OCI-LY7 (cell line): ENCODE results near the gene NRROS. TPM values are rescaled to one million over a fixed set of nuclear protein-coding genes. Genes with fewer than 3 reads are reported as not detected.

Experiments
- BruUV-seq: library from RNA; stranded (reverse); fragments of 400-500 nt; replicated peaks from 2 replicates; lab custom pipeline; 2021; lab: Mats Ljungman, UMichigan
- CTCF ChIA-PET: fragments of 300-600 bp; sonication (Branson Sonifier 250); formaldehyde crosslinking; loops from one replicate; lab custom pipeline; 2022; ENCODE audit warnings: antibody characterized with exemption; ENCODE audit not compliant: unreplicated experiment; lab: Charles Lee
- POLR2A ChIA-PET: fragments of 300-600 bp; sonication (Branson Sonifier 250); formaldehyde crosslinking; loops from one replicate; lab custom pipeline; 2022; ENCODE audit warnings: antibody characterized with exemption; lab: Charles Lee
- DNase-seq: peaks from one replicate; pipeline ENCODE4 v3.0.0-alpha.2; 2015; ENCODE audit warnings: low spot score
- H2AFZ ChIP-seq: fragments of 200-600 bp; sonication (generic), shearing (Covaris generic); 2 replicates; pipeline ENCODE4 v1.6.1; 2014; ENCODE audit warnings: mild to moderate bottlenecking, antibody characterized with exemption, low read length, moderate library complexity
- H3K27ac ChIP-seq: fragments of 200-600 bp; sonication (generic); 2 replicates; pipeline ENCODE4 v1.5.1; 2014; ENCODE audit warnings: mixed run types, low read depth, mild to moderate bottlenecking, moderate library complexity, low read length, inconsistent platforms; ENCODE audit not compliant: poor library complexity, severe bottlenecking
- H3K36me3 ChIP-seq: fragments of 200-600 bp; sonication (generic); 2 replicates; pipeline ENCODE4 v1.6.1; 2014; ENCODE audit warnings: mild to moderate bottlenecking, antibody characterized with exemption, low read length, moderate library complexity, mixed read lengths; ENCODE audit not compliant: insufficient read depth
- H3K4me1 ChIP-seq: fragments of 200-600 bp; sonication (generic); 2 replicates; pipeline ENCODE4 v1.5.1; 2014; ENCODE audit warnings: mild to moderate bottlenecking, low read length; ENCODE audit not compliant: insufficient read depth, poor library complexity, severe bottlenecking
- H3K4me2 ChIP-seq: fragments of 200-600 bp; sonication (generic); 2 replicates; pipeline ENCODE4 v1.6.1; 2014; ENCODE audit warnings: mild to moderate bottlenecking, low read length
- H3K4me3 ChIP-seq: fragments of 200-600 bp; sonication (generic); 2 replicates; pipeline ENCODE4 v1.5.1; 2014; ENCODE audit warnings: mild to moderate bottlenecking, low read depth, low read length; ENCODE audit not compliant: poor library complexity, severe bottlenecking
- H3K79me2 ChIP-seq: fragments of 200-600 bp; sonication (generic); 2 replicates; pipeline ENCODE4 v1.6.1; 2016; ENCODE audit warnings: low read depth, mild to moderate bottlenecking, low read length, moderate library complexity, mixed read lengths; ENCODE audit not compliant: insufficient read depth
- H3K9me2 ChIP-seq: fragments of 200-600 bp; sonication (generic); 2 replicates; pipeline ENCODE4 v1.6.1; 2016; ENCODE audit warnings: mild to moderate bottlenecking, low read length, mixed read lengths; ENCODE audit not compliant: insufficient read depth
- H3K9me3 ChIP-seq: fragments of 200-600 bp; sonication (generic); 2 replicates; pipeline ENCODE4 v1.6.1; 2014; ENCODE audit warnings: mild to moderate bottlenecking, mixed run types, low read length, mixed read lengths
- H4K20me1 ChIP-seq: fragments of 200-600 bp; sonication (generic); 2 replicates; pipeline ENCODE4 v1.6.1; 2014; ENCODE audit warnings: mild to moderate bottlenecking, antibody characterized with exemption, low read length, moderate library complexity, mixed read lengths; ENCODE audit not compliant: insufficient read depth
- CTCF ChIP-seq: fragments of 200-600 bp; sonication (generic); conservative IDR thresholded peaks from 2 replicates; pipeline ENCODE4 v1.5.1; 2014; ENCODE audit warnings: mild to moderate bottlenecking, antibody characterized with exemption, low read length, moderate library complexity, mixed read lengths
- EZH2phosphoT487 ChIP-seq: fragments of 200-600 bp; sonication (generic); IDR thresholded peaks from 2 replicates; pipeline ENCODE4 v1.6.1; 2018; ENCODE audit warnings: low read depth, borderline replicate concordance, mild to moderate bottlenecking, mixed run types, antibody characterized with exemption, low read length, moderate library complexity, mixed read lengths
- intact Hi-C: fragments of 100-400 bp; cut with micrococcal nuclease; formaldehyde crosslinking; loops from one replicate; pipeline ENCODE4 v1.10.0; 2022; ENCODE audit not compliant: unreplicated experiment
- total RNA-seq, 2 experiments: library from RNA; depleted of rRNA in 1 of 2; stranded (reverse); fragments of >200 nt in 1 of 2; shearing (Covaris generic) in 1 of 2; gene quantifications; 2 replicates each; pipeline ENCODE4 v1.2.3, GENCODE V29; 2014 to 2022

Gene NRROS
- total RNA-seq, 2 experiments from 2014 or later = 1.1 to 3.8 TPM

- no TSS peak for BruUV-seq
- Histone ChIP-seq H3K79me2 (no peaks in the 10 kb centered on the region), H3K9me3 (no peaks in the 10 kb centered on the region), H3K9me2 (no peaks in the 10 kb centered on the region), H3K27ac (no peak overlapping the region), H3K4me1 (peaks cover 17% of the 10 kb centered on the region), H3K36me3 (no peaks in the 10 kb centered on the region), H2AFZ (peak overlapping the region; percentile 14; the same call in 1 of the 2 replicates), H4K20me1 (no peaks in the 10 kb centered on the region), H3K4me3 (no peak overlapping the region), H3K4me2 (peak overlapping the region; percentile 43)
- CTCF ChIA-PET = no interaction called here
- POLR2A ChIA-PET = interaction anchor here (0.6 to 1.1 kb wide), 3 partner anchors 87 to 186 kb away, joined by 4 read pairs; partner anchors contain the start of gene PAK2
- intact Hi-C loops = loop anchor here (1.0 to 10.0 kb wide), 2 partner anchors 81 to 230 kb away; no protein-coding TSS in a partner anchor
- DNase-seq = peak; percentile 73
- TF ChIP-seq CTCF (peak; percentile 55), EZH2phosphoT487 (no peak)
These were observed 34.9 kb upstream of the NRROS start for GRCh38 chr3:196604548-196604947.

GRCh38 chr3:196608693-196609092 is 30.8 kb upstream of the NRROS start:
- CTCF ChIA-PET = interaction anchor here (1.7 kb wide), 1 partner anchor 77 kb away, joined by 13 read pairs; no protein-coding TSS in a partner anchor
- no TSS peak for BruUV-seq
- DNase-seq = no peak
- Histone ChIP-seq H3K4me2 (no peak overlapping the region), H3K36me3 (no peaks in the 10 kb centered on the region), H4K20me1 (no peaks in the 10 kb centered on the region), H3K4me3 (no peak overlapping the region), H3K9me3 (no peaks in the 10 kb centered on the region), H2AFZ (no peak overlapping the region; the same call in 1 of the 2 replicates), H3K27ac (no peak overlapping the region), H3K4me1 (peaks cover 19% of the 10 kb centered on the region), H3K79me2 (no peaks in the 10 kb centered on the region), H3K9me2 (no peaks in the 10 kb centered on the region)
- intact Hi-C loops = loop anchor here (1.0 to 10.0 kb wide), 5 partner anchors 24 to 361 kb away; partner anchors contain the start of gene NCBP2
- POLR2A ChIA-PET = interaction anchor here (1.2 to 1.9 kb wide), 5 partner anchors 23 to 94 kb away, joined by 3 to 9 read pairs (median 3); no protein-coding TSS in a partner anchor
- no peak for TF ChIP-seq CTCF

- H3K36me3 ChIP-seq = no peaks in the 10 kb centered on the region
- intact Hi-C loops = loop anchor here (1.0 to 10.0 kb wide), 5 partner anchors 23 to 360 kb away; partner anchors contain the start of gene NCBP2
- TF ChIP-seq CTCF = peak; percentile 100
- TF ChIP-seq EZH2phosphoT487 = no peak
- H3K4me1 ChIP-seq = peaks cover 12% of the 10 kb centered on the region
- BruUV-seq = no TSS peak
- peak; percentile 92 for DNase-seq
- H4K20me1 ChIP-seq = no peaks in the 10 kb centered on the region
- H3K9me3 ChIP-seq = no peaks in the 10 kb centered on the region
- no peaks in the 10 kb centered on the region for H3K9me2 ChIP-seq
- no peaks in the 10 kb centered on the region for H3K79me2 ChIP-seq
- no peak overlapping the region for H3K27ac ChIP-seq
- peak overlapping the region; percentile 96 for H2AFZ ChIP-seq
- ChIA-PET POLR2A (interaction anchor here (1.2 to 1.9 kb wide), 5 partner anchors 13 to 85 kb away, joined by 3 to 9 read pairs (median 3); no protein-coding TSS in a partner anchor), CTCF (interaction anchor here (0.7 to 1.7 kb wide), 4 partner anchors 23 to 77 kb away, joined by 3 to 13 read pairs (median 5); no protein-coding TSS in a partner anchor)
- H3K4me3 ChIP-seq = no peak overlapping the region
- peak overlapping the region; percentile 51 for H3K4me2 ChIP-seq
These were observed 30.1 kb upstream of the NRROS start for GRCh38 chr3:196609343-196609775.
